Measurements from ENCODE around the gene ING5.

The ING5 gene

DNA sequence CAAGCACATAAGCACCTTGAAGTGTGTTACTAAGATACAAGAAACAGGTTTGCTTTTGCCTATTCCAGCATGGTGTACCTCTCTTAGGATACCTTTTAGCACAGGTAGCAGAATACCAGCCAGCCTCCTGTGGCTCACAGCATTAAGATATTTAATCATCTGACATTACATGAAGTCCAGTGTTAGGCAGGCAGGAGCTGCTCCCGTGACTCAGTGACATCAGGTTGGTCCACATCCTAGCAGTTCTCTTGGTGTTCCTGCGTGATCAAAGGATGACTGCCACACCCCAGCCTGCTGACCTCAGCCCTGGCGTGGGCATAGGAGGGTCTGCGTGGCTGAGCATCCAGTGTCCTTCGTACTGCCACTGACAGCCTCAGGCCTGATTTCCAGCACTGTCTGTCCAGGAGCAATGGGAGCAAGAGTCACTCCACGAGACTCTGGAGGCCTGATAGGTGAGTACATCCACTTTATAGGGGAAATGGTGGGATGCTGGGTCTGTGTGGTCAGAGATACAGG is 11.6 kb upstream of the ING5 start:
- H3K4me3 ChIP-seq (ENCODE audit: low read depth, low read length): no peak overlapping the region
- TF ChIP-seq, protein P1, sequence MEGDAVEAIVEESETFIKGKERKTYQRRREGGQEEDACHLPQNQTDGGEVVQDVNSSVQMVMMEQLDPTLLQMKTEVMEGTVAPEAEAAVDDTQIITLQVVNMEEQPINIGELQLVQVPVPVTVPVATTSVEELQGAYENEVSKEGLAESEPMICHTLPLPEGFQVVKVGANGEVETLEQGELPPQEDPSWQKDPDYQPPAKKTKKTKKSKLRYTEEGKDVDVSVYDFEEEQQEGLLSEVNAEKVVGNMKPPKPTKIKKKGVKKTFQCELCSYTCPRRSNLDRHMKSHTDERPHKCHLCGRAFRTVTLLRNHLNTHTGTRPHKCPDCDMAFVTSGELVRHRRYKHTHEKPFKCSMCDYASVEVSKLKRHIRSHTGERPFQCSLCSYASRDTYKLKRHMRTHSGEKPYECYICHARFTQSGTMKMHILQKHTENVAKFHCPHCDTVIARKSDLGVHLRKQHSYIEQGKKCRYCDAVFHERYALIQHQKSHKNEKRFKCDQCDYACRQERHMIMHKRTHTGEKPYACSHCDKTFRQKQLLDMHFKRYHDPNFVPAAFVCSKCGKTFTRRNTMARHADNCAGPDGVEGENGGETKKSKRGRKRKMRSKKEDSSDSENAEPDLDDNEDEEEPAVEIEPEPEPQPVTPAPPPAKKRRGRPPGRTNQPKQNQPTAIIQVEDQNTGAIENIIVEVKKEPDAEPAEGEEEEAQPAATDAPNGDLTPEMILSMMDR (IDR thresholded peaks at IDR 0.05; ENCODE audit: control insufficient read depth, extremely low read depth, insufficient read depth): no peak
- DNase-seq (ENCODE audit: low read depth): no peak

DNA sequence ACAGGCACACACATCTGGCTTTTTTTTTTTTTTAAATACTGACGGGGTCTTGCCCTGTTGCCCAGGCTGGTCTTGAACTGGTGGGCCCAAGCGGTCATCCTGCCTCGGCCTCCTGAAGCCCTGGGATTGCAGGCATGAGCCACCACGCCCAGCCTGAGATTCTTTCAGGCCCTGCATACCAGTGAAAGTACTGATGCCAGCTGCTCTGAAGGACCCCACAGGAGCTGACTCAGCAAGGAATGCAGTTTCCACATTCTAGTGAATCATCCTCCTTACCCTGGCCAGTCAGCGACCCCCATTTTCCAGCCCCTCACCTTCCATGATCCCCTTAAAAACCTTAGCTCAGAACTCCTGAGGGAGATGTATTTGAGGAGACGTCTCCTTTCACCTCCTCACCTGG is 9.4 kb upstream of the ING5 start:
- DNase-seq (ENCODE audit: low read depth): no peak
- H3K4me3 ChIP-seq (ENCODE audit: low read depth, low read length): no peak overlapping the region
- TF ChIP-seq, protein P1 (IDR thresholded peaks at IDR 0.05; ENCODE audit: control insufficient read depth, extremely low read depth, insufficient read depth): no peak

DNA sequence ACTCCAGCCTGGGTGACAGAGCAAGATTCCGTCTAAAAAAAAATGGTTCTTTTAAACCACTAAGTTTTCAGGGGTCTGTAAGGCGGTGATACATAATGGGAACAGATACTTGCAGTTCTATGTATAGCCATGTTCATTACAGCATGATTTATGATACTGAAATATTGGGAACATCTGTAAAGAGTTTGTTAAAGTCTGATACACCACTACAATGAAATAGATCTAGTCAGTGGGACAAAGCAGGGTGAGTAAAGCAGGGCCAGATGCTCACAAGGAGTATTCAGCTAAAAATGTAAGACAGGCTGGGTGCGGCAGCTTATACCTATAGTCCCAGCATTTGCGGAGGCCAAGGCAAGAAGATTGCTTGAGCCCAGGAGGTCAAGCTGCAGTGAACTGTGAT is 6.2 kb upstream of the ING5 start:
- DNase-seq (ENCODE audit: low read depth): no peak
- H3K4me3 ChIP-seq (ENCODE audit: low read depth, low read length): no peak overlapping the region
- TF ChIP-seq, protein P1 (IDR thresholded peaks at IDR 0.05; ENCODE audit: control insufficient read depth, extremely low read depth, insufficient read depth): no peak

DNA sequence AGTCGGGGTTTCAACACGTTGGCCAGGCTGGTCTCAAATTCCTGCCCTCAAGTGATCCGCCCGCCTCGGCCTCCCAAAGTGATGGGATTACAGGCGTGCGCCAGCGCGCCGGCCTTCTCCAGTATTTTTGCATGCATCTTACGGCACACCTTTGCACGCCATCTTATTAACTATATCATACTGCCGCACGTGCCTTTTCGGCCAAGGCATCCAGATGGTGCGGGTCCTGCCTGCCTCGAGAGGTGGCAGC is 765 bp upstream of the ING5 start:
- peak overlapping the region; percentile 72 for H3K4me3 ChIP-seq (ENCODE audit: low read depth, low read length)
- TF ChIP-seq, protein P1 (IDR thresholded peaks at IDR 0.05; ENCODE audit: control insufficient read depth, extremely low read depth, insufficient read depth): peak; percentile 76
- peak; percentile 80 for DNase-seq (ENCODE audit: low read depth)

DNA sequence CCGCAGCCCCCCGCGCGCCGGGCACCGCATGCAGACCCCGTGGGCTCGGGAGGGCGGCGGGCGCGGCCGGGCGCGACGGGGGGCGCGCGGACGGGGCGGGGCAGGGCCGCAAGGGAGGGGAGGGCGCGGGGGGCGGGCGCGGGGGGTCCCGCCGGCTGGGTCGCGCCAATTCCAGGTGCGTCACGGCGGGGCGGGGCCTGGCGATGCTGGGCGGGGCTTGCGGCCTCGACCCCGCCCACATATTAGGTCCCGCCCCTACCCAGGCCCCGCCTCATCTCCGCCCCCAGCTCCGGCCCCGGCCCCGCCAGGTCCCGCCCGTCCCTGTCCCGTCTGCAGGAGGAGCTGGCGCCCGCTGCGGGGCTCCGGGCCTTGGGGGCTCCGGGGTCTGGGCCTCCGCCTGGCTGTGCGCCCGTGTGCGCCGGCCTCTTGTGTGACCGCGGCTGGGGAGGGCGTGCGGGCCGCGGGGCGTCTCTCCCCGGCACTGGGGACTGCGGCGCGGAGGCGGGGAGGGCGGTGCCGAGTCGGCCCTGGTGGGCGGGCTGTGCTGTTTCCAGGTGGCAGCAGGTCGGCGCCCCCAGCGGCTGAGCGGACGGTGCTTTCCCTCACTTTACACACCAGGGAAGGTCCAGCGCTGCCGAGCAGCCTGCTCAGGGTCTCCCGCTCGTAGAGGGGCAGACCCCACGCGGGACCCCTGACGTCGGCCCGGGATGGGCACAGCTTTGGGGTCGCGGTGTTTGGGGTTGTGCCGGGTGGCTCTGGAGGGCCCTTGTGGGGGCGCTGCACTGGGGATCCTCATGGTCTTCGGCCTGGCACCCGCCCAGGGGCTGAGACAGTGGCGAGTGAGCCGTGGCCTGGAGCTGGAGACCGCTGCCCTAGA is 554 bp downstream of the ING5 start:
- DNase-seq (ENCODE audit: low read depth): peak; percentile 37
- TF ChIP-seq, protein P1 (IDR thresholded peaks at IDR 0.05; ENCODE audit: control insufficient read depth, extremely low read depth, insufficient read depth): peak; percentile 46

DNA sequence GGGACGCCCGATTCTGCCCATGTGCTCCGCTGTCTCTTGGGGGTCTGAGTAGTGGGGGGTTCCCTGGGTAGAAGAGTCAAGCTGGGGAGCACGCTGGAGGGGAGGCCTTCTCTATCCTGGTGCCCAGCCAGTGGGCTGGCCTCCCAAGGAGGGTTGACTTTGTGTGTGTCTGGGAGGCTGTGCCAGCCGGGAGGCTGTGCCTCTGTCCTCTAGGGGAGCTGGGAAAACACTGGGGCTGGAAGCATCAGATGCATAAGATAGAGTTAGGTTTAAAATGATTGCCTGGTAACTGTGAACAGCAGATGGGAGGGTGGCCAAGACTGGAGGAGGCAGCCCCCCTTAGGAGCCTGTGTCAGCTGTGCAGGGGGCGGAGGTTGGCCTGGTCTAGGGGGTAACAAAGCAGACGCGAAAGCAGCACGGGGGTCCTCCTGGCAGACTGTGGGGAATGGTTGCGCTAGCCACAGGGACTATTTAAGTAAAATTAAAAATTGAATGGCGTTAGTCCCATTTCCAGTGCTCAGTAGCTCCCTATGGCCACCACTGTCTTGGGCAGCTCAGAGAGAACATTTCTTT is 1.3 kb downstream of the ING5 start:
- no peak for DNase-seq (ENCODE audit: low read depth)
- TF ChIP-seq, protein P1 (IDR thresholded peaks at IDR 0.05; ENCODE audit: control insufficient read depth, extremely low read depth, insufficient read depth): no peak
- H3K4me3 ChIP-seq (ENCODE audit: low read depth, low read length): peak overlapping the region; percentile 77

More for the DNA sequence above, 554 bp downstream of the ING5 start:
- H3K4me3 ChIP-seq (ENCODE audit: low read depth, low read length): peak overlapping the region; percentile 77
